GM12878 (cell line): ENCODE measurements around the gene CTSL. TPM values are rescaled to one million over a fixed set of nuclear protein-coding genes. Genes with fewer than 3 reads are reported as not detected.

Experiments
- ATAC-seq: fragments of 200-7000 bp; cut with Tn5 transposase; 3 replicates; pipeline ENCODE4 v1.9.1; 2020; ENCODE audit warnings: mild to moderate bottlenecking, moderate library complexity
- BruUV-seq: library from RNA; stranded (reverse); fragments of 400-500 nt; replicated peaks from 2 replicates; lab custom pipeline; 2021; lab: Mats Ljungman, UMichigan
- CTCF ChIA-PET: fragments of 300-600 bp; sonication (Branson Sonifier 250); formaldehyde crosslinking; extraction: SDS; loops from one replicate; lab custom pipeline; 2021; ENCODE audit warnings: inconsistent platforms; lab: Yijun Ruan, JAX
- POLR2A ChIA-PET: fragments of 350-600 bp; formaldehyde crosslinking; extraction: SDS; loops from one replicate; lab custom pipeline; 2021; ENCODE audit warnings: inconsistent platforms; lab: Charles Lee
- RAD21 ChIA-PET: fragments of 300-600 bp; sonication (Branson Sonifier 250); formaldehyde crosslinking; loops from one replicate; lab custom pipeline; 2023; ENCODE audit warnings: antibody characterized with exemption; ENCODE audit not compliant: unreplicated experiment; lab: Charles Lee
- SMC1A ChIA-PET: fragments of 300-600 bp; sonication (Branson Sonifier 250); formaldehyde crosslinking; loops from one replicate; lab custom pipeline; 2023; ENCODE audit not compliant: unreplicated experiment, uncharacterized antibody; lab: Charles Lee
- DNase-seq: peaks from one replicate; pipeline ENCODE4 v3.0.0-alpha.2; 2011; ENCODE audit warnings: low read depth, low spot score
- FAIRE-seq: peaks from 3 replicates; lab custom pipeline; 2011; peaks lifted over from hg19 to GRCh38; lab: Jason Lieb, UNC
- H2AFZ ChIP-seq: 2 replicates; pipeline ENCODE4 v1.6.0; 2011; ENCODE audit warnings: low read depth, low read length, control low read depth; ENCODE audit not compliant: control insufficient read depth
- H3K27ac ChIP-seq: 2 replicates; pipeline ENCODE4 v1.5.1; 2011; ENCODE audit warnings: control low read depth; ENCODE audit not compliant: control insufficient read depth, insufficient read depth
- H3K27me3 ChIP-seq, 2 experiments: replicated peaks in 1 of 2; 2 replicates each; pipeline versions ENCODE4 v1.6.0 to v1.6.1; 2011; ENCODE audit warnings: low read length in 1 of 2; ENCODE audit not compliant: control insufficient read depth in 2 of 2, insufficient read depth in 2 of 2
- H3K36me3 ChIP-seq, 2 experiments: 2 replicates each; pipeline ENCODE4 v1.5.1; 2011; ENCODE audit warnings: low read length in 1 of 2; ENCODE audit not compliant: control insufficient read depth in 2 of 2, insufficient read depth in 2 of 2
- H3K4me1 ChIP-seq: 2 replicates; pipeline ENCODE4 v1.6.1; 2011; ENCODE audit warnings: mild to moderate bottlenecking, low read length, moderate library complexity, mixed read lengths; ENCODE audit not compliant: control insufficient read depth, insufficient read depth
- H3K4me2 ChIP-seq: 2 replicates; pipeline ENCODE4 v1.6.0; 2011; ENCODE audit warnings: control low read depth; ENCODE audit not compliant: control insufficient read depth, insufficient read depth
- H3K4me3 ChIP-seq: fragments of 200-600 bp; sonication (generic); 2 replicates; pipeline ENCODE4 v1.5.1; 2016
- H3K79me2 ChIP-seq: 2 replicates; pipeline ENCODE4 v1.6.0; 2011; ENCODE audit warnings: low read length; ENCODE audit not compliant: control insufficient read depth, insufficient read depth
- H3K9ac ChIP-seq: 2 replicates; pipeline ENCODE4 v1.8.0; 2011; ENCODE audit warnings: low read length, control low read depth, mixed read lengths; ENCODE audit not compliant: control insufficient read depth, insufficient read depth
- H3K9me3 ChIP-seq: replicated peaks from 3 replicates; pipeline ENCODE4 v1.5.1; 2011; ENCODE audit warnings: mild to moderate bottlenecking, low read length; ENCODE audit not compliant: control insufficient read depth, insufficient read depth
- H4K20me1 ChIP-seq: 2 replicates; pipeline ENCODE4 v1.6.0; 2011; ENCODE audit not compliant: control insufficient read depth, insufficient read depth
- BHLHE40 ChIP-seq, 2 experiments: fragments of 450-650 bp in 1 of 2; IDR thresholded peaks; 2 replicates each; pipeline ENCODE4 v1.6.1; 2011 to 2017; ENCODE audit warnings: low read depth in 2 of 2, borderline replicate concordance in 1 of 2, improper control_type of control experiment in 1 of 2, low read length in 1 of 2, mild to moderate bottlenecking in 1 of 2
- IKZF1 ChIP-seq: fragments of 450-650 bp; conservative IDR thresholded peaks from 2 replicates; pipeline ENCODE4 v1.6.1; 2017; ENCODE audit warnings: antibody characterized with exemption, mild to moderate bottlenecking
- NFYA ChIP-seq: IDR thresholded peaks from 2 replicates; pipeline ENCODE4 v1.6.1; 2011; ENCODE audit warnings: low read depth, mild to moderate bottlenecking, low read length, improper control_type of control experiment, borderline replicate concordance
- SRF ChIP-seq, 2 experiments: IDR thresholded peaks; 2 replicates each; pipeline ENCODE4 v1.6.1; 2011; ENCODE audit warnings: low read depth in 2 of 2, low read length in 2 of 2, mild to moderate bottlenecking in 1 of 2, moderate library complexity in 1 of 2
- ZNF24 ChIP-seq: fragments of 450-650 bp; IDR thresholded peaks from 2 replicates; pipeline ENCODE4 v1.6.1; 2017; ENCODE audit warnings: antibody characterized with exemption, mild to moderate bottlenecking
- WGBS: methylation state at CpG from one replicate; pipeline ENCODE4 v1.1.6; 2016; ENCODE audit warnings: low lambda C conversion rate; ENCODE audit not compliant: insufficient replicate concordance, insufficient coverage; ENCODE audit errors: missing lambda C conversion rate; 5-methylcytosine and 5-hydroxymethylcytosine counted together
- in situ Hi-C: fragments of 300-500 bp; cut with MboI; formaldehyde crosslinking; loops from 9 replicates; pipeline ENCODE4 v1.14.3; 2018; ENCODE audit warnings: mixed read lengths
- intact Hi-C: fragments of 100-400 bp; cut with micrococcal nuclease; formaldehyde crosslinking; loops from one replicate; pipeline ENCODE4 v1.14.2; 2022; ENCODE audit not compliant: unreplicated experiment
- polyA plus RNA-seq, 11 experiments: library from polyadenylated mRNA; depleted of rRNA in 4 of 11; unstranded in 6 of 11; stranded (reverse) in 5 of 11; fragments of >200 nt; fragmentation: Nextera tagmentation in 4 of 11; fragmentation: Illumina TruSeq in 1 of 11; extraction: Ambion mirVana in 4 of 11; extraction: Trizol in 1 of 11; gene quantifications; 1 replicate in 1 of 11; 2 replicates in 10 of 11; pipeline versions ENCODE4 v1.2.1 to v1.2.3, GENCODE V29; 2011 to 2016; ENCODE audit warnings: inconsistent platforms in 2 of 11, missing spikeins in 2 of 11, low read depth in 1 of 11
- total RNA-seq, 4 experiments: library from RNA; depleted of rRNA in 3 of 4; stranded (reverse); fragments of >200 nt in 3 of 4; fragmentation: Illumina TruSeq in 1 of 4; extraction: Trizol in 1 of 4; gene quantifications; 2 replicates each; pipeline versions ENCODE4 v1.2.1 to v1.2.3, GENCODE V29; 2013 to 2021
- TF ChIP-seq, protein P1 (sequence below): fragments of 150-350 bp; IDR thresholded peaks from 2 replicates; pipeline ENCODE4 v1.6.1; 2016; ENCODE audit warnings: low read depth, low read length

The CTSL gene
- total and polyA plus RNA-seq, 10 of the 15 experiments (the other 5 are each of a cell fraction or from before 2014, with no cell fraction given) = 0.24 to 0.72 TPM; not detected in 8

- in situ Hi-C loops (no loop called here), intact Hi-C loops (no loop called here)
- Histone ChIP-seq H3K9ac (no peak overlapping the region), H3K79me2 (no peaks in the 10 kb centered on the region), H3K9me3 (no peaks in the 10 kb centered on the region), H3K4me3 (no peak overlapping the region), H3K27ac (no peak overlapping the region), H3K27me3 (peaks cover 0 to 3% of the 10 kb centered on the region in 2 experiments; a peak in 3 of 4 replicates), H3K36me3 (no peaks in the 10 kb centered on the region), H3K4me2 (no peak overlapping the region), H4K20me1 (no peaks in the 10 kb centered on the region), H3K4me1 (no peaks in the 10 kb centered on the region), H2AFZ (no peak overlapping the region)
- POLR2A ChIA-PET = no interaction called here
- DNase-seq = no peak
- SMC1A ChIA-PET = interaction anchor here (0.7 kb wide), 1 partner anchor 543 kb away, joined by 3 read pairs; no protein-coding TSS in a partner anchor
- ATAC-seq = no peak
- FAIRE-seq = no peak
- CTCF ChIA-PET = no interaction called here
- TF ChIP-seq NFYA = no peak
- no peak for TF ChIP-seq IKZF1
- TF ChIP-seq, protein P1, sequence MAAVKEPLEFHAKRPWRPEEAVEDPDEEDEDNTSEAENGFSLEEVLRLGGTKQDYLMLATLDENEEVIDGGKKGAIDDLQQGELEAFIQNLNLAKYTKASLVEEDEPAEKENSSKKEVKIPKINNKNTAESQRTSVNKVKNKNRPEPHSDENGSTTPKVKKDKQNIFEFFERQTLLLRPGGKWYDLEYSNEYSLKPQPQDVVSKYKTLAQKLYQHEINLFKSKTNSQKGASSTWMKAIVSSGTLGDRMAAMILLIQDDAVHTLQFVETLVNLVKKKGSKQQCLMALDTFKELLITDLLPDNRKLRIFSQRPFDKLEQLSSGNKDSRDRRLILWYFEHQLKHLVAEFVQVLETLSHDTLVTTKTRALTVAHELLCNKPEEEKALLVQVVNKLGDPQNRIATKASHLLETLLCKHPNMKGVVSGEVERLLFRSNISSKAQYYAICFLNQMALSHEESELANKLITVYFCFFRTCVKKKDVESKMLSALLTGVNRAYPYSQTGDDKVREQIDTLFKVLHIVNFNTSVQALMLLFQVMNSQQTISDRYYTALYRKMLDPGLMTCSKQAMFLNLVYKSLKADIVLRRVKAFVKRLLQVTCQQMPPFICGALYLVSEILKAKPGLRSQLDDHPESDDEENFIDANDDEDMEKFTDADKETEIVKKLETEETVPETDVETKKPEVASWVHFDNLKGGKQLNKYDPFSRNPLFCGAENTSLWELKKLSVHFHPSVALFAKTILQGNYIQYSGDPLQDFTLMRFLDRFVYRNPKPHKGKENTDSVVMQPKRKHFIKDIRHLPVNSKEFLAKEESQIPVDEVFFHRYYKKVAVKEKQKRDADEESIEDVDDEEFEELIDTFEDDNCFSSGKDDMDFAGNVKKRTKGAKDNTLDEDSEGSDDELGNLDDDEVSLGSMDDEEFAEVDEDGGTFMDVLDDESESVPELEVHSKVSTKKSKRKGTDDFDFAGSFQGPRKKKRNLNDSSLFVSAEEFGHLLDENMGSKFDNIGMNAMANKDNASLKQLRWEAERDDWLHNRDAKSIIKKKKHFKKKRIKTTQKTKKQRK = no peak
- TF ChIP-seq BHLHE40 (IDR thresholded peaks at IDR 0.05; ENCODE audit: borderline replicate concordance in 1 of 2, low read depth in 2 of 2, low read length in 1 of 2) = no peak
- TF ChIP-seq ZNF24 = no peak
- no peak for TF ChIP-seq SRF (IDR thresholded peaks at IDR 0.05; ENCODE audit: low read depth in 2 of 2, low read length in 2 of 2)
- RAD21 ChIA-PET = no interaction called here
- BruUV-seq = no TSS peak
- WGBS = 17% methylated on average over 7 of the region's 7 CpGs
These were observed 7.5 kb downstream of the CTSL start for GRCh38 chr9:87733273-87734052.
